ENCODE measurements around the gene CCBE1. TPM values are rescaled to one million over a fixed set of nuclear protein-coding genes. Genes with fewer than 3 reads are reported as not detected.
A peak's percentile ranks its signal among the peaks of the same experiment; 100 is the strongest.

Gene CCBE1
- total RNA-seq, 4 donors from 2014 or later, result 1.3 to 30.2 (median 8.0) TPM

DNA sequence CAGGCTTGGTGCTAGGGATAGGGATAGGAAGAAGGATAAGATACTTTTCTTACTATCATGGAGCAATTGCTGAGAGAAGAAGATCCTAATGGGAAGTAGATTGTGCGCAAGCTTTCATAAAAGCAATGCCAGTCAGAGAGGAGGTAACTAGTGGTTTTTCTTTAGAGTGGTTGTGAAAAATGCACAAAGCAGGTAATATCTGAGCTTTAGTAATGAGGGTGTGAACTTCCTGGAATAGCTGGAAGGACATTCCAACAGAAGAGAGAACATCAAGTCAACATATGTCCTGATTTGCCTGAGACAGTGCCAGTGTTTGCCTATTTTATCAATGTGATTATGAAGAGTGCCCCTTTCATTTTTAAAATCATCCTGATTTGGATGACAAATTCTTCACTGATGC, 34.1 kb downstream of the CCBE1 start:
- TF ChIP-seq, protein P1, sequence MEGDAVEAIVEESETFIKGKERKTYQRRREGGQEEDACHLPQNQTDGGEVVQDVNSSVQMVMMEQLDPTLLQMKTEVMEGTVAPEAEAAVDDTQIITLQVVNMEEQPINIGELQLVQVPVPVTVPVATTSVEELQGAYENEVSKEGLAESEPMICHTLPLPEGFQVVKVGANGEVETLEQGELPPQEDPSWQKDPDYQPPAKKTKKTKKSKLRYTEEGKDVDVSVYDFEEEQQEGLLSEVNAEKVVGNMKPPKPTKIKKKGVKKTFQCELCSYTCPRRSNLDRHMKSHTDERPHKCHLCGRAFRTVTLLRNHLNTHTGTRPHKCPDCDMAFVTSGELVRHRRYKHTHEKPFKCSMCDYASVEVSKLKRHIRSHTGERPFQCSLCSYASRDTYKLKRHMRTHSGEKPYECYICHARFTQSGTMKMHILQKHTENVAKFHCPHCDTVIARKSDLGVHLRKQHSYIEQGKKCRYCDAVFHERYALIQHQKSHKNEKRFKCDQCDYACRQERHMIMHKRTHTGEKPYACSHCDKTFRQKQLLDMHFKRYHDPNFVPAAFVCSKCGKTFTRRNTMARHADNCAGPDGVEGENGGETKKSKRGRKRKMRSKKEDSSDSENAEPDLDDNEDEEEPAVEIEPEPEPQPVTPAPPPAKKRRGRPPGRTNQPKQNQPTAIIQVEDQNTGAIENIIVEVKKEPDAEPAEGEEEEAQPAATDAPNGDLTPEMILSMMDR (IDR thresholded peaks at IDR 0.05), result no peak
- no peak for DNase-seq (ENCODE audit: low spot score)
- ATAC-seq (ENCODE audit: low FRiP score), result no peak

DNA sequence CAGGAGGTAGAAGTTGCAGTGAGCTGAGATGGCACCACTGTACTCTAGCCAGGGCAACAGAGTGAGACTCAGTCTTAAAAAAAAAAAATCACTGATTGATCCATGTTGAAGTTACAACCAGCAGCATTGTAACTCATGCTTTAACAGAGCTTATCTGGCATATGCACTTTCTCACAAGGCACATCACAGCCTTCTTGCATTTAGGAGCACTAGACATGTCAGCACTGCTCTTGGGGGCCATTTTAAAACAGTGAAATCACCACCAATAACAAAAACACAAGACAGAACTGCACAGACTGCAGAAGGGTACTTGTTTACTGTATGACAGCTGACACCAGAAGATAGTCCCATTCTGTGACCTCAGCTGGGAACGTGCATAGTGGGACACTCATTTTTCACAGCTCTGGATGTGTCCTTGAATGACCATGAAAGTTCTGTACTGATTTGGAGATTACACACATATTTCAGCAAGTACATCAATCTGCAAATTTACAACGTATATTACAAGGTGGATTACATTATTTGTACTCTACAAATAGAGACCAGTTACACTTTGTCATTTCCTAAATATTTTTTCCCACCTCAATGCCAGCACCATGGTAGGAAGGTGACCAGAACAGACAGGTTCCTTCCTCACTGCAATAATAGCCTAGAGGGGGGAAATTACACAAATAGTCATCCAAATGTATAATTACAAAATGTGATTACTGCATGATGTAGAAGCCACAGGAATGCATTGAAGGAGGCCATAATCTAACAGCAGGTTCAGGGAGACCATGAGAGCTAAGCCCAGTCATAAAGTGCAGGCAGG, 35.1 kb downstream of the CCBE1 start:
- ATAC-seq (ENCODE audit: low FRiP score) (no peak), DNase-seq (ENCODE audit: low spot score) (no peak)
- TF ChIP-seq, protein P1 (IDR thresholded peaks at IDR 0.05), result no peak

DNA sequence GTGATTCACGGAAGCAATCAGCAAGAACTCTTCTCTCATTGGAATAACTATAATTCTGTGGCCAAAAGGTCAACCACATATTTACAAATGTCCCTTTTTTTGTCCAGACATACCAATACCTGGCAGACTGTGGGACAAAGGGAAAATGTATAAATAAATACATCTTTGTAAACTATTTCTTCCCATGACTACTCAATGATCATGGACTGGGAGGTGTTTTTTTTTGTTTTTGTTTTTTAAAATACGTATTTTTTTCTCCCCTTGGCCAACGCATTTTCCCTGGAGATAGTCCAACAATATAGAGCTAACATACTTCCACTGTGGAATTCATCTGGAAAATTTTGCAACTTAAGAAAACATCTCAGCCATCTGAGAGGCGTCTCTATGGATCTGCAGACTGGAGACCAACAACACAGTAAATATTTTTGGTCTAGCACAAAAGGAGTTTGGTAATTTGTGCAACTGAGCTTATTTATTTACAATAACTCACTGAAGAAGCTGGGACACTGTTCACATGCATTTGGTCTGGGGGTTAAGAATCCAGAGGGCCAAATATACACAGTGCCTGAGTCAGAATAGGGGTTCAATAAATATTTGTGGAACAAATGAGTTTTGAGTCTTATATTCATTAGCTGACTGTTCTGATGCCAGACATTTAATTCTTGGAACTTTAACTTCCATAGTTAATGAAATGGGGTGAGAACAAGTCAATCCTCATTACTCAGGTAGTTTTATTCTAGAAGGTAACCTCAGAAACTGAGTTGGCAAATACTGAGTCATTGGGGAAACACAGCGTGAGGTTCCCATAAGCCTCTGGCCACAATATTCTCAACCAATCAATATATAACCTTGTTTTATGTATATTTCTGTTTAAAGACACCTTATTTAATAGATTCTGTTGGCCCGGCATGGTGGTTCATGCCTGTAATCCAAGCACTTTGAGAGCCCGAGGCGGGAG, 36.2 kb downstream of the CCBE1 start:
- TF ChIP-seq, protein P1 (IDR thresholded peaks at IDR 0.05), result no peak
- no peak for ATAC-seq (ENCODE audit: low FRiP score)
- no peak for DNase-seq (ENCODE audit: low spot score)

DNA sequence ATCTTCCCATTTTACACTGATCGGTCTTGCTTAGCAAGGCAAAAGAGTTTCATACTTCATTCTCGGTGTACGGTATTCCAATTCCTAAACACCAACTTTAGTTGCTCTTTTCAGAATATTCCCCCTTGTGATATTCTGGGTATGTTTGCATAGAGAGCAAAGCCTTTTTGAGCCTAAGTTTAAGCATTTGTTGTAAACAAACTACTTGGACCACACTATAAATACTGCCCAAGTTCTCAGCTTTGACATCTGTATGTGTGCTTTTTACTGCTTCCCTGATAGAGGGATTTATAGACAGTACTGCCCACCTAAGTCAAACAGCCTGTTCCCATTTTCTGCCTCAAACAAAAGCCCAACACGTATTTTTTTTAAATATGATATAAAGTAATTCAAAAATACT, 36.9 kb downstream of the CCBE1 start:
- TF ChIP-seq, protein P1 (IDR thresholded peaks at IDR 0.05), result no peak
- DNase-seq (ENCODE audit: low spot score), result no peak
- ATAC-seq (ENCODE audit: low FRiP score), result no peak

DNA sequence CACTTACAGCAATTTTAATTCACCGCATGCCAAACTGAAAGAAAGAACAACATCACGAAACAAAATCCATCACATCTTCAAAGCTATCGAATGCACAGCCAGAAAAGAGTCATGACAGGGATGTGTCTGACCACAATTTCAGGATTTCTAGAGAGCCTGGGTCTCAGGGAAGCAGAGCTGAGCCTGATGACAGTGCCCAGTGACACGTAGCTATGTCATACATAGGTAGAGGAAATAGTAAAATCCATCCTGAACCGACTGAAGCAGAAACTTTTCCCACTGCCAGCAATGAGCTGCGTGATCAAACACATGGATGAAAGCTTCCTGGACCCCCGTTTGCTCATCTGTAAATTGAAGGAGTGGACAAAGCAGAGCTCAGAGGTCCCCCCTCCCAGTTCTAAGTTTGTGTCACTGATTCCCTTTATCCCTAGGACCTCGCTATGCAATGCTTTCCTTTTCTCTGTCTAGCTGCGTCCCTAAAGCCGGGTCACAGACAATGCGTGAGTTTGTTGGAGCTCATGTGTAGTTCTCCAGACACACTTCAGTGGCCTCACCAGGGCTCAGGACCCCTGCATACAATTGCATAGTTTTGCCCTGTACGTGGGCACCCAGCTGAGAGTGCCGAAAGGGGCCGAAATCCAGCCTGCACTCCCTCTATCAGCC, 37.6 kb downstream of the CCBE1 start:
- DNase-seq (ENCODE audit: low spot score), result no peak

DNA sequence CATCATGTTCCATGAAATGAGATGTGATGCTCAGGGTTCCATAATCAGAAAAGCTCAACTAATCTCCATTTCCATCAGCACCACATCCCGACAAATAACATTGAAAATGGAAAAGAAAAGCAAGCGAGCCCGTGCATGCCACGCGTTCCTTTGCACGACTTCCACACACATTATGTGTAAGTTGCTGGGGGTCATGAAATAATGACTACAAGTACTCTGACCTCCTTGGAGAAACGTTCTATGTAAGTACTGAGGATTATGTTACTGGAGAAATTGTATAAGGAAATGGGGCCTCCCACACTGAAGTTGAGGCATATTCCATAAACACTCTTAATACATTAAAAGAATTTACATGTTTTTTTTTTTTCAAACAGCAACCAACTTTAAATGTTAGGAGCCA, 38.3 kb downstream of the CCBE1 start:
- ATAC-seq (ENCODE audit: low FRiP score) (no peak), DNase-seq (ENCODE audit: low spot score) (no peak)
- TF ChIP-seq, protein P1 (IDR thresholded peaks at IDR 0.05), result no peak

More for the DNA sequence above, 37.6 kb downstream of the CCBE1 start:
- peak; percentile 11 for ATAC-seq (ENCODE audit: low FRiP score)
- TF ChIP-seq, protein P1 (IDR thresholded peaks at IDR 0.05), result no peak

Measured in omental fat pad (tissue), 4 donors.